ENCODE data around the gene RAD51B.

GRCh38 chr14:68257969-68258368 lies 438.4 kb downstream of the RAD51B start:
- no peak for TF ChIP-seq GTF2I (CRISPR knock-in tag; conservative IDR thresholded peaks at IDR 0.05)
- TF ChIP-seq CREB1 (CRISPR knock-in tag; IDR thresholded peaks at IDR 0.05) = no peak
- no peak for TF ChIP-seq CTCF (IDR thresholded peaks at IDR 0.05)
